ENCODE measurements around the gene EXOG.

EXOG gene

GRCh38 chr3:38489766-38490165 is 6.4 kb upstream of the EXOG start:
- Histone ChIP-seq H3K27ac (ENCODE audit: poor library complexity, severe bottlenecking) (no peak overlapping the region), H3K36me3 (ENCODE audit: low read depth) (0 out of 2 replicates have a peak, but pooled peaks cover 3% of the 10 kb centered on the region), H3K4me3 (ENCODE audit: severe bottlenecking) (no peak overlapping the region), H3K4me1 (ENCODE audit: insufficient read depth, poor library complexity, severe bottlenecking) (no peaks in the 10 kb centered on the region), H3K9me3 (ENCODE audit: severe bottlenecking) (no peaks in the 10 kb centered on the region), H3K27me3 (ENCODE audit: insufficient read depth, poor library complexity, severe bottlenecking) (no peaks in the 10 kb centered on the region)
- TF ChIP-seq CTCF (IDR thresholded peaks at IDR 0.05; ENCODE audit: poor library complexity, severe bottlenecking) = no peak
- no peak for ATAC-seq (ENCODE audit: low read depth)
- no peak for DNase-seq (ENCODE audit: low spot score)

GRCh38 chr3:38490281-38491030 is 5.7 kb upstream of the EXOG start:
- Histone ChIP-seq H3K4me3 (ENCODE audit: severe bottlenecking) (no peak overlapping the region), H3K9me3 (ENCODE audit: severe bottlenecking) (no peaks in the 10 kb centered on the region), H3K36me3 (ENCODE audit: low read depth) (no peaks in the 10 kb centered on the region), H3K4me1 (ENCODE audit: insufficient read depth, poor library complexity, severe bottlenecking) (no peaks in the 10 kb centered on the region), H3K27ac (ENCODE audit: poor library complexity, severe bottlenecking) (no peak overlapping the region), H3K27me3 (ENCODE audit: insufficient read depth, poor library complexity, severe bottlenecking) (no peaks in the 10 kb centered on the region)
- DNase-seq (ENCODE audit: low spot score) (no peak), ATAC-seq (ENCODE audit: low read depth) (no peak)
- no peak for TF ChIP-seq CTCF (IDR thresholded peaks at IDR 0.05; ENCODE audit: poor library complexity, severe bottlenecking)

- Histone ChIP-seq H3K27ac (ENCODE audit: poor library complexity, severe bottlenecking) (no peak overlapping the region), H3K9me3 (ENCODE audit: severe bottlenecking) (no peaks in the 10 kb centered on the region), H3K36me3 (ENCODE audit: low read depth) (no peaks in the 10 kb centered on the region), H3K27me3 (ENCODE audit: insufficient read depth, poor library complexity, severe bottlenecking) (no peaks in the 10 kb centered on the region), H3K4me1 (ENCODE audit: insufficient read depth, poor library complexity, severe bottlenecking) (no peaks in the 10 kb centered on the region), H3K4me3 (ENCODE audit: severe bottlenecking) (no peak overlapping the region)
- no peak for DNase-seq (ENCODE audit: low spot score)
- no peak for ATAC-seq (ENCODE audit: low read depth)
- no peak for TF ChIP-seq CTCF (IDR thresholded peaks at IDR 0.05; ENCODE audit: poor library complexity, severe bottlenecking)
These were observed 4.9 kb upstream of the EXOG start for GRCh38 chr3:38491215-38491614.

GRCh38 chr3:38493031-38493430 is 3.1 kb upstream of the EXOG start:
- no peaks in the 10 kb centered on the region for H3K27me3 ChIP-seq (ENCODE audit: insufficient read depth, poor library complexity, severe bottlenecking)
- no peak for TF ChIP-seq CTCF (IDR thresholded peaks at IDR 0.05; ENCODE audit: poor library complexity, severe bottlenecking)
- no peak overlapping the region for H3K27ac ChIP-seq (ENCODE audit: poor library complexity, severe bottlenecking)
- ATAC-seq (ENCODE audit: low read depth) = no peak
- peaks cover 5% of the 10 kb centered on the region for H3K4me1 ChIP-seq (ENCODE audit: insufficient read depth, poor library complexity, severe bottlenecking)
- H3K36me3 ChIP-seq (ENCODE audit: low read depth) = peaks cover 6% of the 10 kb centered on the region
- no peak overlapping the region for H3K4me3 ChIP-seq (ENCODE audit: severe bottlenecking)
- H3K9me3 ChIP-seq (ENCODE audit: severe bottlenecking) = no peaks in the 10 kb centered on the region
- DNase-seq (ENCODE audit: low spot score) = no peak

- no peak for TF ChIP-seq CTCF (IDR thresholded peaks at IDR 0.05; ENCODE audit: poor library complexity, severe bottlenecking)
- Histone ChIP-seq H3K27ac (ENCODE audit: poor library complexity, severe bottlenecking) (peak overlapping the region; percentile 58), H3K36me3 (ENCODE audit: low read depth) (peaks cover 19% of the 10 kb centered on the region), H3K4me1 (ENCODE audit: insufficient read depth, poor library complexity, severe bottlenecking) (peaks cover 5% of the 10 kb centered on the region), H3K9me3 (ENCODE audit: severe bottlenecking) (no peaks in the 10 kb centered on the region), H3K27me3 (ENCODE audit: insufficient read depth, poor library complexity, severe bottlenecking) (no peaks in the 10 kb centered on the region), H3K4me3 (ENCODE audit: severe bottlenecking) (peak overlapping the region; percentile 86)
- no peak for ATAC-seq (ENCODE audit: low read depth)
- DNase-seq (ENCODE audit: low spot score) = no peak
These were observed 891 bp downstream of the EXOG start for GRCh38 chr3:38497031-38497430.
